Astrocyte (in vitro differentiated cells and primary cell): Measurements from ENCODE around the gene NUCKS1. TPM values are rescaled to one million over a fixed set of nuclear protein-coding genes. Genes with fewer than 3 reads are reported as not detected.
"Not testable (repeated sequence)": the region's sequence is repeated elsewhere in the genome, so short reads cannot be mapped to it uniquely, and the experiment has no call there.

Experiments
- DNase-seq: peaks from one replicate; pipeline ENCODE4 v3.0.0-alpha.2; 2010; ENCODE audit warnings: low read depth
- FAIRE-seq: peaks from 2 replicates; lab custom pipeline; 2011; peaks lifted over from hg19 to GRCh38; lab: Jason Lieb, UNC
- H2AFZ ChIP-seq: 2 replicates; pipeline ENCODE4 v1.6.0; 2012; ENCODE audit warnings: low read depth, low read length, inconsistent platforms
- H3K27ac ChIP-seq: 2 replicates; pipeline ENCODE4 v1.5.1; 2011; ENCODE audit warnings: low read depth, low read length, inconsistent platforms
- H3K27me3 ChIP-seq: 2 replicates; pipeline ENCODE4 v1.6.0; 2011; ENCODE audit warnings: low read length, inconsistent platforms; ENCODE audit not compliant: insufficient read depth
- H3K36me3 ChIP-seq: 2 replicates; pipeline ENCODE4 v1.5.1; 2011; ENCODE audit warnings: low read length, inconsistent platforms; ENCODE audit not compliant: insufficient read depth
- H3K4me1 ChIP-seq: 2 replicates; pipeline ENCODE4 v1.5.1; 2011; ENCODE audit warnings: low read length, inconsistent platforms; ENCODE audit not compliant: insufficient read depth
- H3K4me2 ChIP-seq: 2 replicates; pipeline ENCODE4 v1.6.0; 2012; ENCODE audit warnings: low read length, inconsistent platforms
- H3K4me3 ChIP-seq: 2 replicates; pipeline ENCODE4 v1.5.1; 2011; ENCODE audit warnings: low read depth, mild to moderate bottlenecking, low read length, inconsistent platforms; ENCODE audit not compliant: insufficient read depth
- H3K79me2 ChIP-seq: 2 replicates; pipeline ENCODE4 v1.6.0; 2012; ENCODE audit warnings: mild to moderate bottlenecking, low read length, inconsistent platforms; ENCODE audit not compliant: insufficient read depth
- H3K9ac ChIP-seq: 2 replicates; pipeline ENCODE4 v1.6.0; 2012; ENCODE audit warnings: mild to moderate bottlenecking, low read length, inconsistent platforms
- H3K9me3 ChIP-seq: 2 replicates; pipeline ENCODE4 v1.5.1; 2012; ENCODE audit warnings: low read depth, mild to moderate bottlenecking, low read length, inconsistent platforms; ENCODE audit not compliant: insufficient read depth
- H4K20me1 ChIP-seq: 2 replicates; pipeline ENCODE4 v1.6.0; 2012; ENCODE audit warnings: low read length, inconsistent platforms; ENCODE audit not compliant: insufficient read depth
- H3K27ac Mint-ChIP-seq: one replicate; pipeline ENCODE4 v1.8.0; 2021; ENCODE audit warnings: mild to moderate bottlenecking, mixed read lengths; ENCODE audit not compliant: unreplicated experiment
- H3K27me3 Mint-ChIP-seq: one replicate; pipeline ENCODE4 v1.8.0; 2021; ENCODE audit warnings: low read depth, mixed read lengths; ENCODE audit not compliant: unreplicated experiment
- H3K36me3 Mint-ChIP-seq: one replicate; pipeline ENCODE4 v1.8.0; 2021; ENCODE audit warnings: low read depth, mixed read lengths; ENCODE audit not compliant: unreplicated experiment
- H3K4me1 Mint-ChIP-seq: one replicate; pipeline ENCODE4 v1.8.0; 2021; ENCODE audit warnings: low read depth, mixed read lengths; ENCODE audit not compliant: unreplicated experiment
- H3K4me3 Mint-ChIP-seq: one replicate; pipeline ENCODE4 v1.8.0; 2021; ENCODE audit warnings: mild to moderate bottlenecking, moderate library complexity, mixed read lengths; ENCODE audit not compliant: unreplicated experiment
- H3K9me3 Mint-ChIP-seq: one replicate; pipeline ENCODE4 v1.8.0; 2021; ENCODE audit warnings: mild to moderate bottlenecking, mixed read lengths; ENCODE audit not compliant: unreplicated experiment
- CTCF ChIP-seq: IDR thresholded peaks from 2 replicates; pipeline ENCODE4 v1.5.1; 2011; ENCODE audit warnings: low read depth, mild to moderate bottlenecking, inconsistent platforms, low read length, moderate library complexity; ENCODE audit not compliant: insufficient read depth
- EZH2 ChIP-seq: IDR thresholded peaks from 2 replicates; pipeline ENCODE4 v1.6.1; 2012; ENCODE audit warnings: mild to moderate bottlenecking, low read length, inconsistent platforms; ENCODE audit not compliant: insufficient read depth
- total RNA-seq: library from RNA; stranded (reverse); gene quantifications from 2 replicates; pipeline ENCODE4 v1.2.1, GENCODE V29; 2021

The NUCKS1 gene
- total RNA-seq, 1 donor from 2014 or later: 169 TPM

- Histone ChIP-seq H3K9me3 (no peaks in the 10 kb centered on the region), H3K36me3 (peaks cover 32% of the 10 kb centered on the region), H3K9ac (no peak overlapping the region), H3K27ac (no peak overlapping the region), H3K79me2 (peaks cover 99% of the 10 kb centered on the region), H4K20me1 (peaks cover 70% of the 10 kb centered on the region), H3K4me1 (no peaks in the 10 kb centered on the region), H2AFZ (no peak overlapping the region), H3K4me3 (no peak overlapping the region), H3K4me2 (no peak overlapping the region), H3K27me3 (no peaks in the 10 kb centered on the region)
- Mint-ChIP-seq H3K36me3 (peaks cover 2% of the 10 kb centered on the region), H3K4me3 (no peak overlapping the region), H3K27ac (peak overlapping the region; percentile 28), H3K27me3 (no peaks in the 10 kb centered on the region), H3K9me3 (no peaks in the 10 kb centered on the region), H3K4me1 (no peaks in the 10 kb centered on the region)
- TF ChIP-seq EZH2: no peak
- TF ChIP-seq CTCF: no peak
- FAIRE-seq: no peak
- no peak for DNase-seq
Observed at GRCh38 chr1:205729945-205730610, 19.9 kb downstream of the NUCKS1 start.

- H3K27me3 Mint-ChIP-seq: no peaks in the 10 kb centered on the region
- no peak overlapping the region for H3K27ac Mint-ChIP-seq
- no peak overlapping the region for H2AFZ ChIP-seq
- no peak overlapping the region for H3K9ac ChIP-seq
- H4K20me1 ChIP-seq: peaks cover 58% of the 10 kb centered on the region
- TF ChIP-seq CTCF: no peak
- no peak for TF ChIP-seq EZH2
- H3K36me3 ChIP-seq: peaks cover 28% of the 10 kb centered on the region
- H3K27me3 ChIP-seq: no peaks in the 10 kb centered on the region
- no peaks in the 10 kb centered on the region for H3K9me3 Mint-ChIP-seq
- H3K4me1 ChIP-seq: no peaks in the 10 kb centered on the region
- no peak for DNase-seq
- H3K4me3 ChIP-seq: no peak overlapping the region
- no peak overlapping the region for H3K4me3 Mint-ChIP-seq
- no peak for FAIRE-seq
- H3K27ac ChIP-seq: no peak overlapping the region
- no peak overlapping the region for H3K4me2 ChIP-seq
- H3K36me3 Mint-ChIP-seq: peaks cover 2% of the 10 kb centered on the region
- no peaks in the 10 kb centered on the region for H3K4me1 Mint-ChIP-seq
- H3K79me2 ChIP-seq: peaks cover 83% of the 10 kb centered on the region
- H3K9me3 ChIP-seq: no peaks in the 10 kb centered on the region
Observed at GRCh38 chr1:205726619-205727125, 23.3 kb downstream of the NUCKS1 start.

- Mint-ChIP-seq H3K9me3 (no peaks in the 10 kb centered on the region), H3K4me1 (no peaks in the 10 kb centered on the region), H3K4me3 (no peak overlapping the region), H3K36me3 (no peaks in the 10 kb centered on the region), H3K27me3 (no peaks in the 10 kb centered on the region), H3K27ac (no peak overlapping the region)
- peaks cover 48% of the 10 kb centered on the region for H4K20me1 ChIP-seq
- no peaks in the 10 kb centered on the region for H3K4me1 ChIP-seq
- no peak overlapping the region for H3K4me3 ChIP-seq
- no peaks in the 10 kb centered on the region for H3K9me3 ChIP-seq
- peaks cover 34% of the 10 kb centered on the region for H3K36me3 ChIP-seq
- TF ChIP-seq CTCF: no peak
- no peak for TF ChIP-seq EZH2
- FAIRE-seq: no peak
- H3K4me2 ChIP-seq: no peak overlapping the region
- no peak overlapping the region for H3K27ac ChIP-seq
- no peak overlapping the region for H3K9ac ChIP-seq
- no peak overlapping the region for H2AFZ ChIP-seq
- peaks cover 72% of the 10 kb centered on the region for H3K79me2 ChIP-seq
- H3K27me3 ChIP-seq: no peaks in the 10 kb centered on the region
- no peak for DNase-seq
Observed at GRCh38 chr1:205725514-205725913, 24.5 kb downstream of the NUCKS1 start.

GRCh38 chr1:205720740-205721139, 29.2 kb downstream of the NUCKS1 start:
- not testable (repeated sequence) for H3K9me3 ChIP-seq, FAIRE-seq, H3K27me3 Mint-ChIP-seq, H3K36me3 Mint-ChIP-seq, H2AFZ ChIP-seq, DNase-seq, H3K4me3 ChIP-seq, H3K4me2 ChIP-seq, H3K27ac Mint-ChIP-seq, H3K27me3 ChIP-seq, H3K9ac ChIP-seq, H3K4me1 Mint-ChIP-seq, H3K4me1 ChIP-seq, H3K4me3 Mint-ChIP-seq, H3K27ac ChIP-seq, H3K9me3 Mint-ChIP-seq
- Histone ChIP-seq H3K79me2 (peaks cover 33% of the 10 kb centered on the region), H4K20me1 (peaks cover 25% of the 10 kb centered on the region), H3K36me3 (peaks cover 58% of the 10 kb centered on the region)
